ENCODE results near the gene AMD1.

DNA sequence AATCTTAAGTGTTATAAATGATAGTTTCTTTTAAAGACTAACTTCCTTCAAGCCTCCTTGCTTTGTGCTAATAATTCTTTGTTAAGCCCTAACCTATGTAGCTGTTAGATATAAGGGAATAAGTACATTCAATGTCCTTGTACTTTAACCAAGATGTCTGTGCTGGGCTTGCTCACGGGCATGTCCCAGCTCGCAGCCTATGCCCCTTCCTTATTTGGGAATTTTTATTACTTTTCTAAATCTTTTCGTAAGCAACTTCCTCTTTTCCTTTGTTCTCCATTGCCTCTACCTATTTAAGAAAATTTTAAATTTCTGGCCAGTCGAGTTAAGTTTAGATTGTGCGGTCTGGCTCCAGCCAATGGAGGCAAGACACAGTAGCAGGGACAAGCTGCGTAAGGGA, 33.3 kb upstream of the AMD1 start:
- TF ChIP-seq, protein P1, sequence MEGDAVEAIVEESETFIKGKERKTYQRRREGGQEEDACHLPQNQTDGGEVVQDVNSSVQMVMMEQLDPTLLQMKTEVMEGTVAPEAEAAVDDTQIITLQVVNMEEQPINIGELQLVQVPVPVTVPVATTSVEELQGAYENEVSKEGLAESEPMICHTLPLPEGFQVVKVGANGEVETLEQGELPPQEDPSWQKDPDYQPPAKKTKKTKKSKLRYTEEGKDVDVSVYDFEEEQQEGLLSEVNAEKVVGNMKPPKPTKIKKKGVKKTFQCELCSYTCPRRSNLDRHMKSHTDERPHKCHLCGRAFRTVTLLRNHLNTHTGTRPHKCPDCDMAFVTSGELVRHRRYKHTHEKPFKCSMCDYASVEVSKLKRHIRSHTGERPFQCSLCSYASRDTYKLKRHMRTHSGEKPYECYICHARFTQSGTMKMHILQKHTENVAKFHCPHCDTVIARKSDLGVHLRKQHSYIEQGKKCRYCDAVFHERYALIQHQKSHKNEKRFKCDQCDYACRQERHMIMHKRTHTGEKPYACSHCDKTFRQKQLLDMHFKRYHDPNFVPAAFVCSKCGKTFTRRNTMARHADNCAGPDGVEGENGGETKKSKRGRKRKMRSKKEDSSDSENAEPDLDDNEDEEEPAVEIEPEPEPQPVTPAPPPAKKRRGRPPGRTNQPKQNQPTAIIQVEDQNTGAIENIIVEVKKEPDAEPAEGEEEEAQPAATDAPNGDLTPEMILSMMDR (IDR thresholded peaks at IDR 0.05): no peak
- no peak for TF ChIP-seq POLR2A (IDR thresholded peaks at IDR 0.05)

Data from thyroid gland (tissue), 4 donors.